SK-N-SH (cell line): ENCODE data around the gene ZNF667.

ENCODE experiments used
- CHD2 ChIP-seq: fragments of 150-350 bp; IDR thresholded peaks from 2 replicates; pipeline ENCODE4 v1.6.1; 2018; ENCODE audit warnings: low read length; ENCODE audit not compliant: partially characterized antibody
- CTCF ChIP-seq: fragments of 200-600 bp; sonication (generic); IDR thresholded peaks from 2 replicates; pipeline ENCODE4 v1.6.1; 2017; ENCODE audit warnings: antibody characterized with exemption, mild to moderate bottlenecking, moderate library complexity
- GABPA ChIP-seq: IDR thresholded peaks from 2 replicates; pipeline ENCODE4 v1.4.0; 2012; ENCODE audit warnings: low read depth, mild to moderate bottlenecking
- MEF2A ChIP-seq: IDR thresholded peaks from 2 replicates; pipeline ENCODE4 v1.4.0; 2012; ENCODE audit warnings: low read depth, borderline replicate concordance
- NRF1 ChIP-seq: IDR thresholded peaks from 2 replicates; pipeline ENCODE4 v1.6.1; 2012; ENCODE audit warnings: low read depth, mild to moderate bottlenecking, low read length
- REST ChIP-seq: IDR thresholded peaks from 2 replicates; pipeline ENCODE4 v1.6.1; 2012; ENCODE audit warnings: mild to moderate bottlenecking, low read depth, low read length, moderate library complexity
- RFX5 ChIP-seq: IDR thresholded peaks from 2 replicates; pipeline ENCODE4 v1.6.1; 2012; ENCODE audit warnings: mild to moderate bottlenecking, improper control_type of control experiment, low read length
- YY1 ChIP-seq: IDR thresholded peaks from 2 replicates; pipeline ENCODE4 v1.4.0; 2012; ENCODE audit warnings: low read depth, mild to moderate bottlenecking

DNA sequence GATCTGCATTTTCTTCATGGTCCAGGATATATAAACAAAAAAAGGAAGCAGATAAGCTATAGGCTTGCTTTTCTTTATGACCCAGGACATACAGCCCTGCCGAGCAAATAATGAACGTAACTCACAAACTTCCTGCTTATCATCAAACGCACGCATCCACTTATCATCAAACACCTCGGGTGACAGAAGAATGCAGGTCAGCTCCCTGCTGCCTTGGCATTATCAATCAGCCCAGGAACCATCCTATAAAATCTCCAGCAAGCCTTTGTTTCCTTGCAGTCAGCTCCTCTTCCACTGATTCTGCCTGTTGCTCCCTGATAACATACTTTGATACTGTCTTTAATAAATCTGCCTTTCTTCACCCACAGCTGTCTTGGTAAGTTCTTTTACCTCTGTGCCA, 78.3 kb downstream of the ZNF667 start:
- TF ChIP-seq GABPA (no peak), CTCF (no peak), REST (no peak), MEF2A (no peak), RFX5 (no peak), YY1 (no peak), CHD2 (no peak), NRF1 (no peak)
